Measurements from ENCODE around the gene DZIP1L.
A peak's percentile ranks its signal among the peaks of the same experiment; 100 is the strongest.
"Not testable (repeated sequence)": the region's sequence is repeated elsewhere in the genome, so short reads cannot be mapped to it uniquely, and the experiment has no call there.

The DZIP1L gene

GRCh38 chr3:138114988-138115971, at the start of gene DZIP1L:
Gene DZIP1L, minus strand, starts transcription at chr3:138115608. Its CDS starts 11,637 bp downstream, at chr3:138103971.
- DNase-seq (ENCODE audit: low read depth in 2 of 2), result peak; percentile 62 to 67

- DNase-seq (ENCODE audit: low read depth in 2 of 2), result no peak
Observed at GRCh38 chr3:138165061-138165460, 49.7 kb upstream of the DZIP1L start.

- no peak for DNase-seq (ENCODE audit: low read depth in 2 of 2)
Observed at GRCh38 chr3:138157743-138158142, 42.3 kb upstream of the DZIP1L start.

GRCh38 chr3:138154534-138154933, 39.1 kb upstream of the DZIP1L start:
- DNase-seq (ENCODE audit: low read depth in 2 of 2), result no peak

GRCh38 chr3:138148503-138148902, 33.1 kb upstream of the DZIP1L start:
- no peak for DNase-seq (ENCODE audit: low read depth in 2 of 2)

- DNase-seq (ENCODE audit: low read depth in 2 of 2), result not testable (repeated sequence)
Observed at GRCh38 chr3:138142181-138142580, 26.8 kb upstream of the DZIP1L start.

GRCh38 chr3:138140940-138141339, 25.5 kb upstream of the DZIP1L start:
- DNase-seq (ENCODE audit: low read depth in 2 of 2), result no peak

- no peak for DNase-seq (ENCODE audit: low read depth in 2 of 2)
Observed at GRCh38 chr3:138139691-138140090, 24.3 kb upstream of the DZIP1L start.

GRCh38 chr3:138137861-138138260, 22.5 kb upstream of the DZIP1L start:
- no peak for DNase-seq (ENCODE audit: low read depth in 2 of 2)

GRCh38 chr3:138136201-138136600, 20.8 kb upstream of the DZIP1L start:
- DNase-seq (ENCODE audit: low read depth in 2 of 2), result no peak

- no peak for DNase-seq (ENCODE audit: low read depth in 2 of 2)
Observed at GRCh38 chr3:138135833-138136194, 20.4 kb upstream of the DZIP1L start.

- DNase-seq (ENCODE audit: low read depth in 2 of 2), result no peak
Observed at GRCh38 chr3:138135146-138135832, 19.9 kb upstream of the DZIP1L start.

- DNase-seq (ENCODE audit: low read depth in 2 of 2), result no peak
Observed at GRCh38 chr3:138132239-138132638, 16.8 kb upstream of the DZIP1L start, which contains the start of gene A4GNT. Gene A4GNT, minus strand, starts transcription at chr3:138132390. Its CDS starts 1,134 bp downstream, at chr3:138131256.

GRCh38 chr3:138127636-138128365, 12.4 kb upstream of the DZIP1L start:
- DNase-seq (ENCODE audit: low read depth in 2 of 2), result no peak

GRCh38 chr3:138125548-138126221, 10.3 kb upstream of the DZIP1L start:
- no peak for DNase-seq (ENCODE audit: low read depth in 2 of 2)

GRCh38 chr3:138124706-138125355, 9.4 kb upstream of the DZIP1L start:
- no peak for DNase-seq (ENCODE audit: low read depth in 2 of 2)

- DNase-seq (ENCODE audit: low read depth in 2 of 2), result no peak
Observed at GRCh38 chr3:138124188-138124587, 8.8 kb upstream of the DZIP1L start.

- no peak for DNase-seq (ENCODE audit: low read depth in 2 of 2)
Observed at GRCh38 chr3:138119423-138119766, 4.0 kb upstream of the DZIP1L start.

GRCh38 chr3:138118612-138119422, 3.4 kb upstream of the DZIP1L start:
- DNase-seq (ENCODE audit: low read depth in 2 of 2), result peak; percentile 44 to 46

GRCh38 chr3:138114431-138114918, 933 bp downstream of the DZIP1L start:
- no peak for DNase-seq (ENCODE audit: low read depth in 2 of 2)

All from fibroblast of skin of left quadriceps (primary cell).